GM18870 (cell line): ENCODE measurements around the gene NFATC2.

Experiments used
- ATAC-seq: cut with Tn5 transposase; IDR thresholded peaks from one replicate; pipeline ENCODE4 v1.9.1; 2021; ENCODE audit warnings: moderate library complexity; ENCODE audit not compliant: unreplicated experiment

The NFATC2 gene

GRCh38 chr20:51542571-51543421 lies at the start of gene NFATC2:
NFATC2 (minus strand) TSS chr20:51542719; CDS start chr20:51542499, 220 bp downstream.
- no peak for ATAC-seq

- ATAC-seq = no peak
Measured at GRCh38 chr20:51591871-51592270, 49.4 kb upstream of the NFATC2 start.

DNA sequence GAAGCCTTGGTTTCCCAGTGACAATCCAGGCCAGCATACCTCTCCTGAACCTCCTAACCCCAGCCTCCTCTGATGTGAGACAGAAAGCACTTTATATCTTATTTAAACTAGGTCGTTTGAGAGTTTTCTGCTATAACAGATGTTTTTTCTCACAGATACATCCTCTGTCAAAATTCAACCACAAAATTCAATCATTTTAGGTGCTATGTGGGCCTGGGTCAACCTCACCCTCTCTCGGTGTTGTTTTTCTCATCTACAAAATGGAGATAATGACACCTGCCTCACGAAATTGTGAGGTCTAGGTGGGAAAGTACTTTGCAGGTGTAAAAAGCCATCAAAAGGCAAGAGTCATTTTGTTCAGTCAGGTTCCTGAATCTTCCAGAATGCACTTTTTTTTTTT lies 46.2 kb upstream of the NFATC2 start:
- ATAC-seq = no peak

GRCh38 chr20:51587145-51587544 lies 44.6 kb upstream of the NFATC2 start:
- no peak for ATAC-seq

- ATAC-seq = no peak
Measured at GRCh38 chr20:51586005-51586440, 43.5 kb upstream of the NFATC2 start.

DNA sequence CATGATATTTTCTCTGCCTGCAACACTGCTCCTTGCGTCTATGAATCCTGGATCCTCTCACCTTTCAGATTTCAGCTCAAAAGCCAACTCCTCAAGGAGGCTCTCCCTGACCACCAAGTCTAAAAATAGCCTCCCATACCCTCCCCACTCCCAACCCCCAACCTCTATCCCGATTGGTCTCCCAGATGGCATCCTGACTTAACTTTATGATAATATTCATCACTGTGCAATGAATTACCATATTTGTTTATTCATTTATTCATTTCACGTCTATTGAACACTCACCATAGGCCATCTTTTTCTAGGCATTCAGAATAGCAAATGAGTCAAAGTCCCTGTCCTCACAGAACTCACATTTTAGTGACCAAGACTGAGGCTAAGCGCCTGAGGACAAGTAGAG lies 42.6 kb upstream of the NFATC2 start:
- ATAC-seq = no peak

DNA sequence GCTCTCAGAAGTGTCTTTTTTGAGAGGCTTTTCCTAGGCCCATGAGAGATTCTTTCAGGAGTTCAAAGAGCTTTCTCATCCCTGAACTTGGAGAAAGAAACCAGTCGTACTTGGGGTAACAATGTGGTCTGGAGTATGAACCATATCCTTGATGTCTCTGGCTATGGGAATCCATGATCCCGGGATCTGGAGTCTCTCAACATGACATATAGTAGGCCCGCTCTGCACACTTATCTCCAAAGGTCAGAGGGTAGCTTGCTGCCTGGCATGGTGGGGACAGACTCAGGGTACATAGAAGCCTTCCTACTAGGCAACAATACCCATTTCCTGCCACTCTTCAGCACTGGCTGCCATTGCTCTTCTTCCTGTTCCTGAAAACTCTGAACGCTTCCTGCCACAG lies 42.2 kb upstream of the NFATC2 start:
- ATAC-seq = no peak

- ATAC-seq = no peak
Measured at GRCh38 chr20:51584116-51584515, 41.6 kb upstream of the NFATC2 start.

DNA sequence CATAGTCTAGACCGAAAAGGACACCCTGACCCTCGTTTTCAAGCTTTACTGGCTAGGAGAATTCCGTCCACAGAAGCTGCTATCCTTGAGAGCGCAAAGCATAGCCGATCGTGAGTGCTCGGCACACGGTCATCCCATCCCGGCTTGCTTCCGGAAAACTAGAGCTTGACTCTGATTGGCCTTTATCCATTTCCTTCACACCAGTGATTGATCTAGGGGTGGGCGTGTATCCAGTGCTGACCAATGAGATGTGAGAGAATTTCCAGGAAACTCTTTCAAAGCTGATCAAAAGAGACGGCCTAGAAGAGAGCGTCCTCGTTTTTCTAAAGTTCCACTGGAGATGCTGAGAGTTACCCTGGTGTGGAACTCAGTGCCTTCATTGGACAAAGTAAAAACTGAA lies 41.0 kb upstream of the NFATC2 start:
- ATAC-seq = no peak

DNA sequence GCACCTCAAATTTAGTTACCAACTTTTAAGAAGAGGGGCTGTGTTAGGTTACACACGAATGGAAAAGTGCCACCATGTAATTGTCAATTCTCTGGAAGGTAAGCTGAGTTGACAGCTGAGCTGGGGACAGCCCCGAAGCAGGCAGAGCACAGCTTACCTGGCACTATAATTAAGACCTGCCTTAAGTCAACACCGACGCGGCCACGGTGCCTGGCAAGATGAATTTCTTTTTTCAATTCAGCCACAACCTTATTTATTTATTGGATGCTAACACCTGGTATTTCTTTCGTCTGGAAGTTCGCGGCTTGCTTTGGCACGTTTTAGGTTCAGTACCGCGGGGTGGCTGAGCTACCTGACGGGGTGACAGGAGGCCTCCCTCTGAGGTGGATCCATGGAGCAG lies 40.6 kb upstream of the NFATC2 start:
- ATAC-seq = no peak

DNA sequence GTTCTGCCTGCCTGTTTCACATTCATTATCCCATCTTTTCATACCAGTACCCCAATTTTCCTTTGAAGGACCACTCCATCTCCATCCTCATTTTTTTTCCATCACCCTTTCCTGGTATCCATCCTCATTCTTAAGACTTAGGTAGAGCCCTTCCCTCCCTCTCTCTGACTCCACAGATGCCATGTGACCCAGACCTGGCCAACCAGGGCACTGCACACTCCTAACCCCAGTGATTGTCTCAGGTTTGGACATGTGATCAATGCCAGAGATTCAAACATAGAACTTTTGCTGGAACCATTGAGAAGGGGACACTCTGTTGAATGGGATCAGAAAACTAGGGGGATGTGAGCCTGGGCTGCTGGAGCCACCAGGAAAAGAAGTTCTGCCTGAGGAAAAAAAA lies 39.1 kb upstream of the NFATC2 start:
- ATAC-seq = no peak

DNA sequence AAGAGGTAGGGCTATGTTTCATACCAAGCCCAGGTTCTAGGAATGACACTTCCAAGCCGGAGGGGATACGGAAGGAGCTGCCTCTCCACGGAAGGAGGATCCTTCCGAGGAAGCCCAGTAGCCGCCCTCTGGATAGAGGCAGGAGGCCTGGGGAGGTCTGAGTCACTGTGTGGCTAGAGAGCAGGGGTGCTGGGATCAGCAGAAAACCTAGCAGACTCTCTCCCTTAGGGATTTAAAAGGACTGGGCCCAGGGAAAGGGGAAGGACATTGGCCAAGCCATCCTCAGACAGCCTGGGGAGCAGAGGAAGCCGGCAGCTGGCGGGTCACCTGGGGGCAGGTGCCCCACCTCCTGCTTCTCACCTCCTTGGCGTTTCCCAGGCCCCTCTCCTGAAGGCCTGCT lies 36.6 kb upstream of the NFATC2 start:
- ATAC-seq = no peak

GRCh38 chr20:51578145-51578459 lies 35.6 kb upstream of the NFATC2 start:
- ATAC-seq = no peak

- no peak for ATAC-seq
Measured at GRCh38 chr20:51577432-51578144, 35.1 kb upstream of the NFATC2 start.

- no peak for ATAC-seq
Measured at GRCh38 chr20:51575486-51575885, 33.0 kb upstream of the NFATC2 start.

GRCh38 chr20:51574248-51575033 lies 31.9 kb upstream of the NFATC2 start:
- no peak for ATAC-seq

- no peak for ATAC-seq
Measured at GRCh38 chr20:51573576-51574243, 31.2 kb upstream of the NFATC2 start.

DNA sequence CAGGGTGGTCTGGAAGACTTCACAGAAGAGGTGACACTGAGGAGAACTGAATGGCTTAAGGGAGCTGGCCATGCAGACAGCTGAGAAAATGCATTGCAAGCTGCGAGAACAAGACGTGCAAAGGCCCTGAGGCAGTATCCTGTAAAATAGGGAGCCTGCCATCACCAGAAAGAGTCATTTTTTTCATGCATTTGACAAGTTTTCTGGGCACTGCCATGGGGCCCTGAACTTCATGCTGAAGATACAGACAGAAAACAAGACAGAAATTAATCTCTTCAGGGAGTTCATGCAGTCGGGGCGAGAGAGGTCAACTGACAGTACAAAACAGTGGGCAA lies 28.9 kb upstream of the NFATC2 start:
- ATAC-seq = no peak

DNA sequence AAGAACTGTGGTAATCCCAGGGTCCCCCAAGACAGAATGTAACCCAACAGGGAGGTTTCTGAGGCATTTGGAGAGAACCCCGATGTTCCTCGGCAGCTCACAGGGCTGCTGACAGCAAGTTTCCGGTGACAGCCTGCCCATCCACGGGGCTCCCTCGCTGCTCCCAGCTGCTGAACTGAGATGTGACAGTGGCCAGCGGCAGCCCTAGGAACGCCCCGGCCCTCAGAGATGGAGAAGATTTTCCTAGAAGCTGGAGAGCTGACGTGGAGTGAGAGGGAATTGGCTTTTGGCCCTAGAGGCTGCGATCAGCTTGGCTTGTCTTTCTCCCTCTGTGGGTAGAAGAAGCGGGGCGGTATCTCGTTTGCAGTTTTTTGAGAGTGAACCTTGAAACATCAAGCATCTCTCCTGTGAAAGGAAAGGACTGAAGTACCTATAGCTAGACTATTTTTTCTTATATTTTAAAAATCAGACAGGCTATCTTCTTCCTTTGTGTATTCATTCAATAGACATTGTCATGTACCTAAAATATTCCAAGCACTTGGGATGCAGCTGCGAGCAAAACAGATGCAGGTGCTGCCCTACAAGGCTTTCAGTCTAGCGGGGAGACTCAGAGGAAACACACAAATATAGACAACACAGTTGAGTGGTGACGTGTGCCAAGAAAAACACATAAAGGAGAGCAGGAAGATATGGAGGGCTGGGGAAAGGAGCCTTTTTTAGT lies 28.4 kb upstream of the NFATC2 start:
- ATAC-seq = no peak
